Astrocyte (in vitro differentiated cells and primary cell): Measurements from ENCODE around the gene SORT1. TPM values are rescaled to one million over a fixed set of nuclear protein-coding genes. Genes with fewer than 3 reads are reported as not detected.

Experiments used
- DNase-seq: peaks from one replicate; pipeline ENCODE4 v3.0.0-alpha.2; 2010; ENCODE audit warnings: low read depth
- FAIRE-seq: peaks from 2 replicates; lab custom pipeline; 2011; peaks lifted over from hg19 to GRCh38; lab: Jason Lieb, UNC
- H2AFZ ChIP-seq: 2 replicates; pipeline ENCODE4 v1.6.0; 2012; ENCODE audit warnings: low read depth, low read length, inconsistent platforms
- H3K27ac ChIP-seq: 2 replicates; pipeline ENCODE4 v1.5.1; 2011; ENCODE audit warnings: low read depth, low read length, inconsistent platforms
- H3K27me3 ChIP-seq: 2 replicates; pipeline ENCODE4 v1.6.0; 2011; ENCODE audit warnings: low read length, inconsistent platforms; ENCODE audit not compliant: insufficient read depth
- H3K36me3 ChIP-seq: 2 replicates; pipeline ENCODE4 v1.5.1; 2011; ENCODE audit warnings: low read length, inconsistent platforms; ENCODE audit not compliant: insufficient read depth
- H3K4me1 ChIP-seq: 2 replicates; pipeline ENCODE4 v1.5.1; 2011; ENCODE audit warnings: low read length, inconsistent platforms; ENCODE audit not compliant: insufficient read depth
- H3K4me2 ChIP-seq: 2 replicates; pipeline ENCODE4 v1.6.0; 2012; ENCODE audit warnings: low read length, inconsistent platforms
- H3K4me3 ChIP-seq: 2 replicates; pipeline ENCODE4 v1.5.1; 2011; ENCODE audit warnings: low read depth, mild to moderate bottlenecking, low read length, inconsistent platforms; ENCODE audit not compliant: insufficient read depth
- H3K79me2 ChIP-seq: 2 replicates; pipeline ENCODE4 v1.6.0; 2012; ENCODE audit warnings: mild to moderate bottlenecking, low read length, inconsistent platforms; ENCODE audit not compliant: insufficient read depth
- H3K9ac ChIP-seq: 2 replicates; pipeline ENCODE4 v1.6.0; 2012; ENCODE audit warnings: mild to moderate bottlenecking, low read length, inconsistent platforms
- H3K9me3 ChIP-seq: 2 replicates; pipeline ENCODE4 v1.5.1; 2012; ENCODE audit warnings: low read depth, mild to moderate bottlenecking, low read length, inconsistent platforms; ENCODE audit not compliant: insufficient read depth
- H4K20me1 ChIP-seq: 2 replicates; pipeline ENCODE4 v1.6.0; 2012; ENCODE audit warnings: low read length, inconsistent platforms; ENCODE audit not compliant: insufficient read depth
- H3K27ac Mint-ChIP-seq: one replicate; pipeline ENCODE4 v1.8.0; 2021; ENCODE audit warnings: mild to moderate bottlenecking, mixed read lengths; ENCODE audit not compliant: unreplicated experiment
- H3K27me3 Mint-ChIP-seq: one replicate; pipeline ENCODE4 v1.8.0; 2021; ENCODE audit warnings: low read depth, mixed read lengths; ENCODE audit not compliant: unreplicated experiment
- H3K36me3 Mint-ChIP-seq: one replicate; pipeline ENCODE4 v1.8.0; 2021; ENCODE audit warnings: low read depth, mixed read lengths; ENCODE audit not compliant: unreplicated experiment
- H3K4me1 Mint-ChIP-seq: one replicate; pipeline ENCODE4 v1.8.0; 2021; ENCODE audit warnings: low read depth, mixed read lengths; ENCODE audit not compliant: unreplicated experiment
- H3K4me3 Mint-ChIP-seq: one replicate; pipeline ENCODE4 v1.8.0; 2021; ENCODE audit warnings: mild to moderate bottlenecking, moderate library complexity, mixed read lengths; ENCODE audit not compliant: unreplicated experiment
- H3K9me3 Mint-ChIP-seq: one replicate; pipeline ENCODE4 v1.8.0; 2021; ENCODE audit warnings: mild to moderate bottlenecking, mixed read lengths; ENCODE audit not compliant: unreplicated experiment
- EZH2 ChIP-seq: IDR thresholded peaks from 2 replicates; pipeline ENCODE4 v1.6.1; 2012; ENCODE audit warnings: mild to moderate bottlenecking, low read length, inconsistent platforms; ENCODE audit not compliant: insufficient read depth
- total RNA-seq: library from RNA; stranded (reverse); gene quantifications from 2 replicates; pipeline ENCODE4 v1.2.1, GENCODE V29; 2021
- TF ChIP-seq, protein P1 (sequence below): IDR thresholded peaks from 2 replicates; pipeline ENCODE4 v1.5.1; 2011; ENCODE audit warnings: low read depth, mild to moderate bottlenecking, inconsistent platforms, low read length, moderate library complexity; ENCODE audit not compliant: insufficient read depth

The SORT1 gene
- total RNA-seq, 1 donor from 2014 or later = 135 TPM

DNA sequence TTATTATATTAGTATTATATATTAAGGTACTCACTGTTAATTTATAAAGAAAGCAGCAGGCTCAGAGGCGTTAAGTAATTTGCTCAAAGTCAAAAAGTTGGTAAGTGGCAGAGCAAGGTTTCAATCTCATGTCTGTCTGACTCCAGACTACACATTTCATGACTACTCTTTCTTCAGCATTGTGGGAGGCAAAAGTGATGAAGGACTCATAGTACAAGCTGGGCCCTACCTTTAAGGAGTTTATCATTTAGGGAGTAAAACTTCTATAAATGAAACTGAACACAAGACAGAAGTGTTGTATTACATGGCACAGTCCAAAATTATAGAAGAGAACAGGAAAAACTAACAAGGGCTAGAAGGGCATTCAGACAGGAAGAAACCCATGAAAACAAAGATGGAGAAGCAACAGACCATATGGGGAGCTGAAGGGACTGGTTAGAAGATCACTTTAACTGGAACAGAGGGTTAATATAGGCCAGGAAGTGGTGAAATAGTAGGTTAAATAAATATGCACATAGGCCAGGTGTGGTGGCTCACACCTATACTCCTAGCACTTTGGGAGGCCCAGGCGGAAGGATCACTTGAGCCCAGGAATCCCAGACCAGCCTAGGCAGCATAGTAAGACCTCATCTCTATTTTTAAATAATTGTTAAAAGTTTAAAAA, 11.5 kb downstream of the SORT1 start:
- Histone ChIP-seq H2AFZ (no peak overlapping the region), H3K4me1 (peaks cover 27% of the 10 kb centered on the region), H3K4me3 (no peak overlapping the region), H3K27me3 (no peaks in the 10 kb centered on the region), H3K36me3 (no peaks in the 10 kb centered on the region), H3K27ac (no peak overlapping the region), H4K20me1 (no peaks in the 10 kb centered on the region), H3K9me3 (no peaks in the 10 kb centered on the region), H3K79me2 (peaks cover 90% of the 10 kb centered on the region), H3K9ac (no peak overlapping the region), H3K4me2 (no peak overlapping the region)
- Mint-ChIP-seq H3K9me3 (peaks cover 2% of the 10 kb centered on the region), H3K4me3 (no peak overlapping the region), H3K36me3 (peaks cover 5% of the 10 kb centered on the region), H3K4me1 (peaks cover 60% of the 10 kb centered on the region), H3K27ac (no peak overlapping the region), H3K27me3 (no peaks in the 10 kb centered on the region)
- FAIRE-seq = no peak
- TF ChIP-seq, protein P1, sequence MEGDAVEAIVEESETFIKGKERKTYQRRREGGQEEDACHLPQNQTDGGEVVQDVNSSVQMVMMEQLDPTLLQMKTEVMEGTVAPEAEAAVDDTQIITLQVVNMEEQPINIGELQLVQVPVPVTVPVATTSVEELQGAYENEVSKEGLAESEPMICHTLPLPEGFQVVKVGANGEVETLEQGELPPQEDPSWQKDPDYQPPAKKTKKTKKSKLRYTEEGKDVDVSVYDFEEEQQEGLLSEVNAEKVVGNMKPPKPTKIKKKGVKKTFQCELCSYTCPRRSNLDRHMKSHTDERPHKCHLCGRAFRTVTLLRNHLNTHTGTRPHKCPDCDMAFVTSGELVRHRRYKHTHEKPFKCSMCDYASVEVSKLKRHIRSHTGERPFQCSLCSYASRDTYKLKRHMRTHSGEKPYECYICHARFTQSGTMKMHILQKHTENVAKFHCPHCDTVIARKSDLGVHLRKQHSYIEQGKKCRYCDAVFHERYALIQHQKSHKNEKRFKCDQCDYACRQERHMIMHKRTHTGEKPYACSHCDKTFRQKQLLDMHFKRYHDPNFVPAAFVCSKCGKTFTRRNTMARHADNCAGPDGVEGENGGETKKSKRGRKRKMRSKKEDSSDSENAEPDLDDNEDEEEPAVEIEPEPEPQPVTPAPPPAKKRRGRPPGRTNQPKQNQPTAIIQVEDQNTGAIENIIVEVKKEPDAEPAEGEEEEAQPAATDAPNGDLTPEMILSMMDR = no peak
- TF ChIP-seq EZH2 = no peak
- no peak for DNase-seq

DNA sequence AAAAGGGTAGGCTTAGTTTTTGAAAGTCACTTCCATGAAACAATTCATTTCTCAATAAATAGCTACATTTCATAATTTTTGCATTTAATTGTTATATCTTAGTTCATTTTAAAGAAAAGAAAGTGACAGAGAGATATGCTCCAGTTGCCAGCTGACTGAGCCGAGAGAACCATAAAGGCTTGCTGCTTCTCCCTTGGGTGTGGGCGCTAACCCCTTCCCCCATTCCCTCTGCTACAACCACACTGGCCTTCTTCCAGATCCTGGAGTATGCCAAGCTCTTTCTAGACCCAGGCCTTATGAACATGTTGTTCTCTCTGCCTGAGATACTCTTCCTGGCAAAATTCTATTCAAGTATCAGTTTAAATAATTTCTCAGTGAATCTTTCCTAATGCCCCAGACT, 12.3 kb downstream of the SORT1 start:
- H3K9ac ChIP-seq = no peak overlapping the region

More for the DNA sequence above, 12.3 kb downstream of the SORT1 start:
- Mint-ChIP-seq H3K4me3 (no peak overlapping the region), H3K9me3 (peaks cover 2% of the 10 kb centered on the region), H3K27ac (no peak overlapping the region), H3K27me3 (no peaks in the 10 kb centered on the region), H3K36me3 (peaks cover 5% of the 10 kb centered on the region), H3K4me1 (peaks cover 53% of the 10 kb centered on the region)
- Histone ChIP-seq H3K9me3 (no peaks in the 10 kb centered on the region), H3K79me2 (peaks cover 89% of the 10 kb centered on the region), H3K4me3 (no peak overlapping the region), H3K27ac (no peak overlapping the region), H3K4me1 (peaks cover 19% of the 10 kb centered on the region), H2AFZ (no peak overlapping the region), H3K36me3 (no peaks in the 10 kb centered on the region), H3K27me3 (no peaks in the 10 kb centered on the region), H4K20me1 (no peaks in the 10 kb centered on the region), H3K4me2 (no peak overlapping the region)
- FAIRE-seq = no peak
- no peak for DNase-seq
- TF ChIP-seq, protein P1 = no peak
- TF ChIP-seq EZH2 = no peak
